ENCODE results near the gene PAX5. TPM values are rescaled to one million over a fixed set of nuclear protein-coding genes. Genes with fewer than 3 reads are reported as not detected.
A peak's percentile ranks its signal among the peaks of the same experiment; 100 is the strongest.

Gene PAX5
- total and polyA plus RNA-seq, 2 donors (not counting 1 experiment from before 2014, with no cell fraction given), result 196 to 275 TPM

DNA sequence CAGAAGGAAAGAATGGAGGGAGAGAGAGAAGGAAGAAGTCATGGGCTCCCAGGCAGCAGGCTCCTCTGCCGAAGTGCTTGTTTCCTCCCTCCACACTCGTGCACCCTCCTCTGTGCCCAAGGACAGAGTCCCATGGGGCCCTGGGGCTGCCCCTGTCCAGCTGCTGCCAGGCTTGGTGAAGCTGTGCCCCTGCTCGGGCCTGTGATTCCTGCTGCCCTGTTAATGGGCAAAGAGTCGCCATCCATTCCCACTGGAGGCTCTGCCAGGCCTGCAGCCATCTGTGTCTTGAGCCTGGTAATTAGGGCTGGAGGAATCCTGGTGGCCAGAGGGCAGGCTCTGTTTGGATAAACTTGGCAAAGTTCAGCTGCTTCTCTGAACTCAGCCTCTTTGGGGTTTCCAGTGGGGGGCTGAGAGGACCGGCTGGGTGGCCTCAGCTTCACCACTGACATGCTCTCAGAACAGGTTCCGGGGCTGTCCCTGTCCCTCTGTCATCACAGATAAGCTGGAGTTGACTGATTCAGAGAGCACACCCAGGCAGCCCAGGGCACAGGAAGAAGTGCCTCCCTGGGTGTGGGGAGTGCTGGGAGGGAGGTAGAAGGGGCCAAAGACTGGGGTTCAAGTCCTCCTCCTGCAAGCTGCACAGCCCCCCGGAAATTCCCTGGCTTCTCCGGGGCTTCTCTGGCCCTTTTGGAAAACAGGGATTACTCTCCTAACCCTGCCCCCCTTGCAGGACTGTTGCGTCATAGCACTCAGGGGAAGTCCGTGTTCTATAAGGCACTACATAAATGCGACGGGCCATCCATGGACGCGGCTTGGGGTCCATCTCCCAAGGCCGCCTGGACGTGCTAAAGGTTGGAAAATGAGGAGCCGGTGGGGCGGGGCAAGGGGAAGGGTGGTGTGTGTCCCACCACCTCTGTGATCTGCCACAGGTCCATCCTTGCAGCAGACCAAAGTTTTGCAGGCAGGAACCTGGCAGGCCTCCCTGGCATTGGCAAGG is 154.8 kb downstream of the PAX5 start:
- H3K79me2 ChIP-seq (ENCODE audit: control insufficient read depth, insufficient read depth, low read length), result peaks cover 98% of the 10 kb centered on the region
- no peaks in the 10 kb centered on the region for H3K9me3 ChIP-seq (ENCODE audit: control extremely low read depth in 1 of 3, control insufficient read depth in 2 of 3, insufficient read depth in 1 of 3, low read length in 2 of 3)
- TF ChIP-seq, protein P1, sequence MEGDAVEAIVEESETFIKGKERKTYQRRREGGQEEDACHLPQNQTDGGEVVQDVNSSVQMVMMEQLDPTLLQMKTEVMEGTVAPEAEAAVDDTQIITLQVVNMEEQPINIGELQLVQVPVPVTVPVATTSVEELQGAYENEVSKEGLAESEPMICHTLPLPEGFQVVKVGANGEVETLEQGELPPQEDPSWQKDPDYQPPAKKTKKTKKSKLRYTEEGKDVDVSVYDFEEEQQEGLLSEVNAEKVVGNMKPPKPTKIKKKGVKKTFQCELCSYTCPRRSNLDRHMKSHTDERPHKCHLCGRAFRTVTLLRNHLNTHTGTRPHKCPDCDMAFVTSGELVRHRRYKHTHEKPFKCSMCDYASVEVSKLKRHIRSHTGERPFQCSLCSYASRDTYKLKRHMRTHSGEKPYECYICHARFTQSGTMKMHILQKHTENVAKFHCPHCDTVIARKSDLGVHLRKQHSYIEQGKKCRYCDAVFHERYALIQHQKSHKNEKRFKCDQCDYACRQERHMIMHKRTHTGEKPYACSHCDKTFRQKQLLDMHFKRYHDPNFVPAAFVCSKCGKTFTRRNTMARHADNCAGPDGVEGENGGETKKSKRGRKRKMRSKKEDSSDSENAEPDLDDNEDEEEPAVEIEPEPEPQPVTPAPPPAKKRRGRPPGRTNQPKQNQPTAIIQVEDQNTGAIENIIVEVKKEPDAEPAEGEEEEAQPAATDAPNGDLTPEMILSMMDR (IDR thresholded peaks at IDR 0.05), result no peak
- TF ChIP-seq EZH2 (IDR thresholded peaks at IDR 0.05; ENCODE audit: borderline replicate concordance, insufficient read depth, low read depth, low read length, poor library complexity, severe bottlenecking), result no peak
- Mint-ChIP-seq H3K9me3 (ENCODE audit: insufficient read depth) (no peaks in the 10 kb centered on the region), H3K27ac (peak overlapping the region; percentile 94), H3K4me1 (peaks cover 73% of the 10 kb centered on the region), H3K4me3 (peak overlapping the region; percentile 61), H3K27me3 (no peaks in the 10 kb centered on the region)
- H3K27ac ChIP-seq (ENCODE audit: low read length in 2 of 2), result peak overlapping the region in 1 of 2 donors; percentile 71
- H2AFZ ChIP-seq (ENCODE audit: insufficient read depth, low read depth, low read length, poor library complexity, severe bottlenecking), result no peak overlapping the region
- POLR2A ChIA-PET, result interaction anchor here (0.7 kb wide), 1 partner anchor 93 kb away, joined by 5 read pairs; no protein-coding TSS in a partner anchor
- CTCF ChIA-PET, result interaction anchor here (0.6 kb wide), 1 partner anchor 508 kb away, joined by 5 read pairs; no protein-coding TSS in a partner anchor
- H4K20me1 ChIP-seq (ENCODE audit: control insufficient read depth, insufficient read depth, low read length, poor library complexity, severe bottlenecking), result peaks cover 91% of the 10 kb centered on the region
- DNase-seq, result no peak
- H3K4me1 ChIP-seq (ENCODE audit: control insufficient read depth in 2 of 2, insufficient read depth in 2 of 2, low read length in 2 of 2), result peaks cover 37 to 58% of the 10 kb centered on the region in 2 donors
- H3K36me3 ChIP-seq (replicated peaks in 1 of 2; ENCODE audit: control extremely low read depth in 1 of 2, control insufficient read depth in 1 of 2, extremely low read depth in 1 of 2, insufficient read depth in 2 of 2, low read length in 1 of 2), result peaks cover 0 to 93% of the 10 kb centered on the region in 2 experiments
- intact Hi-C loops (cut with micrococcal nuclease), result loop anchor here (10.0 kb wide), 3 partner anchors 56 to 474 kb away; partner anchors contain the start of gene RNF38
- H3K4me3 ChIP-seq (ENCODE audit: control extremely low read depth in 1 of 5, extremely low read depth in 1 of 5, insufficient read depth in 1 of 5, low read depth in 2 of 5, low read length in 4 of 5), result no peak overlapping the region
- ATAC-seq (ENCODE audit: low read depth), result no peak
- H3K9ac ChIP-seq (ENCODE audit: low read length), result no peak overlapping the region
- H3K4me2 ChIP-seq (replicated peaks; ENCODE audit: low read depth, low read length, poor library complexity, severe bottlenecking), result peak overlapping the region; percentile 36
- WGBS (ENCODE audit: insufficient coverage), result 71% methylated on average over 17 of the region's 18 CpGs
- no peaks in the 10 kb centered on the region for H3K27me3 ChIP-seq (replicated peaks in 1 of 4; ENCODE audit: control extremely low read depth in 1 of 4, control insufficient read depth in 3 of 4, insufficient read depth in 4 of 4, low read length in 3 of 4)

All from B cell (primary cell).